Measurements from ENCODE around the gene TRIOBP.

TRIOBP gene

GRCh38 chr22:37728620-37729019, 31.8 kb downstream of the TRIOBP start:
- no peak for DNase-seq (ENCODE audit: low spot score)

- no peak for DNase-seq (ENCODE audit: low spot score)
Observed at GRCh38 chr22:37731804-37732471, 35.1 kb downstream of the TRIOBP start.

GRCh38 chr22:37732699-37733607, 36.1 kb downstream of the TRIOBP start:
- DNase-seq (ENCODE audit: low spot score) = no peak

- no peak for DNase-seq (ENCODE audit: low spot score)
Observed at GRCh38 chr22:37733625-37734401, 37.0 kb downstream of the TRIOBP start.

GRCh38 chr22:37734402-37734700, 37.5 kb downstream of the TRIOBP start:
- no peak for DNase-seq (ENCODE audit: low spot score)

- DNase-seq (ENCODE audit: low spot score) = peak; percentile 82
Observed at GRCh38 chr22:37734964-37735451, 38.2 kb downstream of the TRIOBP start.

GRCh38 chr22:37739035-37739434, 42.2 kb downstream of the TRIOBP start:
- DNase-seq (ENCODE audit: low spot score) = peak; percentile 51

GRCh38 chr22:37739611-37740049, 42.8 kb downstream of the TRIOBP start:
- no peak for DNase-seq (ENCODE audit: low spot score)

GRCh38 chr22:37740455-37741311, 43.8 kb downstream of the TRIOBP start:
- no peak for DNase-seq (ENCODE audit: low spot score)

- peak; percentile 92 for DNase-seq (ENCODE audit: low spot score)
Observed at GRCh38 chr22:37741312-37741795, 44.5 kb downstream of the TRIOBP start.

- DNase-seq (ENCODE audit: low spot score) = peak; percentile 82
Observed at GRCh38 chr22:37742376-37743171, 45.7 kb downstream of the TRIOBP start.

GRCh38 chr22:37744589-37744988, 47.7 kb downstream of the TRIOBP start:
- no peak for DNase-seq (ENCODE audit: low spot score)

- peak; percentile 96 for DNase-seq (ENCODE audit: low spot score)
Observed at GRCh38 chr22:37745548-37746365, 48.9 kb downstream of the TRIOBP start.

- no peak for DNase-seq (ENCODE audit: low spot score)
Observed at GRCh38 chr22:37746366-37747079, 49.7 kb downstream of the TRIOBP start.

GRCh38 chr22:37747080-37747714, 50.3 kb downstream of the TRIOBP start:
- DNase-seq (ENCODE audit: low spot score) = peak; percentile 61

GRCh38 chr22:37747715-37748100, 50.9 kb downstream of the TRIOBP start:
- no peak for DNase-seq (ENCODE audit: low spot score)

- no peak for DNase-seq (ENCODE audit: low spot score)
Observed at GRCh38 chr22:37748659-37749058, 51.8 kb downstream of the TRIOBP start.

- no peak for DNase-seq (ENCODE audit: low spot score)
Observed at GRCh38 chr22:37749226-37749625, 52.4 kb downstream of the TRIOBP start.

All from hepatic stellate cell (primary cell).